MM.1S (cell line): Measurements from ENCODE around the gene NFKBIL1.

ENCODE experiments used
- DNase-seq: peaks from one replicate; pipeline ENCODE4 v3.0.0-alpha.2; 2015
- H2AFZ ChIP-seq: fragments of 300-600 bp; sonication (generic); 2 replicates; pipeline ENCODE4 v1.6.0; 2016; ENCODE audit warnings: antibody characterized with exemption, low read length
- H3F3A ChIP-seq: fragments of 300-600 bp; sonication (generic); 2 replicates; pipeline ENCODE4 v1.6.1; 2016; ENCODE audit warnings: mild to moderate bottlenecking, antibody characterized with exemption, low read length, moderate library complexity, mixed read lengths; ENCODE audit not compliant: insufficient read depth
- H3K27ac ChIP-seq: fragments of 300-600 bp; sonication (generic); 2 replicates; pipeline ENCODE4 v1.5.1; 2016; ENCODE audit warnings: mild to moderate bottlenecking, low read length
- H3K27me3 ChIP-seq: fragments of 300-600 bp; sonication (generic); replicated peaks from 2 replicates; pipeline ENCODE4 v1.6.0; 2016; ENCODE audit warnings: low read length; ENCODE audit not compliant: insufficient read depth
- H3K36me3 ChIP-seq: fragments of 300-600 bp; sonication (generic); replicated peaks from 2 replicates; pipeline ENCODE4 v1.6.1; 2016; ENCODE audit warnings: mild to moderate bottlenecking, low read length, mixed read lengths; ENCODE audit not compliant: insufficient read depth
- H3K4me1 ChIP-seq: fragments of 300-600 bp; sonication (generic); 2 replicates; pipeline ENCODE4 v1.6.1; 2016; ENCODE audit warnings: low read length, mixed read lengths
- H3K4me2 ChIP-seq: fragments of 300-600 bp; sonication (generic); 2 replicates; pipeline ENCODE4 v1.6.0; 2016; ENCODE audit warnings: low read depth, low read length
- H3K4me3 ChIP-seq: fragments of 300-600 bp; sonication (generic); 2 replicates; pipeline ENCODE4 v1.5.1; 2016; ENCODE audit warnings: low read length, mixed read lengths
- H3K79me2 ChIP-seq: fragments of 300-600 bp; sonication (generic); 2 replicates; pipeline ENCODE4 v1.6.1; 2016; ENCODE audit warnings: mixed run types, low read length, mixed read lengths
- H3K9ac ChIP-seq: fragments of 300-600 bp; sonication (generic); 2 replicates; pipeline ENCODE4 v1.6.1; 2016; ENCODE audit warnings: low read length, mixed read lengths
- H3K9me2 ChIP-seq: fragments of 300-600 bp; sonication (generic); replicated peaks from 2 replicates; pipeline ENCODE4 v1.6.1; 2016; ENCODE audit warnings: mild to moderate bottlenecking, low read length, mixed read lengths; ENCODE audit not compliant: insufficient read depth
- H3K9me3 ChIP-seq: fragments of 300-600 bp; sonication (generic); replicated peaks from 2 replicates; pipeline ENCODE4 v1.6.1; 2016; ENCODE audit warnings: mild to moderate bottlenecking, low read length, mixed read lengths; ENCODE audit not compliant: insufficient read depth
- H4K20me1 ChIP-seq: fragments of 300-600 bp; sonication (generic); 2 replicates; pipeline ENCODE4 v1.6.1; 2016; ENCODE audit warnings: mild to moderate bottlenecking, low read length, moderate library complexity, mixed read lengths; ENCODE audit not compliant: insufficient read depth
- EZH2 ChIP-seq: fragments of 300-600 bp; sonication (generic); optimal IDR thresholded peaks from 2 replicates; pipeline ENCODE3; 2017; ENCODE audit warnings: low read depth, mild to moderate bottlenecking, antibody characterized with exemption, low read length, mixed read lengths
- EZH2phosphoT487 ChIP-seq: fragments of 300-600 bp; sonication (generic); IDR thresholded peaks from 2 replicates; pipeline ENCODE4 v1.6.1; 2018; ENCODE audit warnings: antibody characterized with exemption, low read length
- TF ChIP-seq, protein P1 (sequence below): fragments of 300-600 bp; sonication (generic); IDR thresholded peaks from 2 replicates; pipeline ENCODE4 v1.5.1; 2016; ENCODE audit warnings: antibody characterized with exemption, low read length, mixed read lengths

NFKBIL1 gene

GRCh38 chr6:31531162-31531561 is 16.2 kb upstream of the NFKBIL1 start:
- peaks cover 8% of the 10 kb centered on the region for H4K20me1 ChIP-seq
- no peaks in the 10 kb centered on the region for H3K9me3 ChIP-seq
- H3K4me3 ChIP-seq: no peak overlapping the region
- TF ChIP-seq EZH2 (no peak), EZH2phosphoT487 (no peak)
- TF ChIP-seq, protein P1, sequence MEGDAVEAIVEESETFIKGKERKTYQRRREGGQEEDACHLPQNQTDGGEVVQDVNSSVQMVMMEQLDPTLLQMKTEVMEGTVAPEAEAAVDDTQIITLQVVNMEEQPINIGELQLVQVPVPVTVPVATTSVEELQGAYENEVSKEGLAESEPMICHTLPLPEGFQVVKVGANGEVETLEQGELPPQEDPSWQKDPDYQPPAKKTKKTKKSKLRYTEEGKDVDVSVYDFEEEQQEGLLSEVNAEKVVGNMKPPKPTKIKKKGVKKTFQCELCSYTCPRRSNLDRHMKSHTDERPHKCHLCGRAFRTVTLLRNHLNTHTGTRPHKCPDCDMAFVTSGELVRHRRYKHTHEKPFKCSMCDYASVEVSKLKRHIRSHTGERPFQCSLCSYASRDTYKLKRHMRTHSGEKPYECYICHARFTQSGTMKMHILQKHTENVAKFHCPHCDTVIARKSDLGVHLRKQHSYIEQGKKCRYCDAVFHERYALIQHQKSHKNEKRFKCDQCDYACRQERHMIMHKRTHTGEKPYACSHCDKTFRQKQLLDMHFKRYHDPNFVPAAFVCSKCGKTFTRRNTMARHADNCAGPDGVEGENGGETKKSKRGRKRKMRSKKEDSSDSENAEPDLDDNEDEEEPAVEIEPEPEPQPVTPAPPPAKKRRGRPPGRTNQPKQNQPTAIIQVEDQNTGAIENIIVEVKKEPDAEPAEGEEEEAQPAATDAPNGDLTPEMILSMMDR: no peak
- peaks cover 23% of the 10 kb centered on the region for H3F3A ChIP-seq
- H3K27ac ChIP-seq: no peak overlapping the region
- H3K4me2 ChIP-seq: no peak overlapping the region
- H3K36me3 ChIP-seq: peaks cover 7% of the 10 kb centered on the region
- no peaks in the 10 kb centered on the region for H3K9me2 ChIP-seq
- no peak overlapping the region for H3K9ac ChIP-seq
- H3K4me1 ChIP-seq: no peaks in the 10 kb centered on the region
- H3K79me2 ChIP-seq: peaks cover 24% of the 10 kb centered on the region
- H2AFZ ChIP-seq: no peak overlapping the region
- H3K27me3 ChIP-seq: no peaks in the 10 kb centered on the region
- no peak for DNase-seq

- H3K79me2 ChIP-seq: peaks cover 33% of the 10 kb centered on the region
- no peak overlapping the region for H3K27ac ChIP-seq
- peaks cover 23% of the 10 kb centered on the region for H3F3A ChIP-seq
- H2AFZ ChIP-seq: no peak overlapping the region
- no peak overlapping the region for H3K4me3 ChIP-seq
- no peak overlapping the region for H3K4me2 ChIP-seq
- H3K27me3 ChIP-seq: no peaks in the 10 kb centered on the region
- H3K9me3 ChIP-seq: no peaks in the 10 kb centered on the region
- TF ChIP-seq EZH2phosphoT487 (no peak), EZH2 (no peak)
- TF ChIP-seq, protein P1: no peak
- no peak overlapping the region for H3K9ac ChIP-seq
- DNase-seq: no peak
- peaks cover 7% of the 10 kb centered on the region for H3K36me3 ChIP-seq
- no peaks in the 10 kb centered on the region for H3K4me1 ChIP-seq
- peaks cover 15% of the 10 kb centered on the region for H4K20me1 ChIP-seq
- H3K9me2 ChIP-seq: no peaks in the 10 kb centered on the region
These were observed 15.4 kb upstream of the NFKBIL1 start for GRCh38 chr6:31531771-31532643.

GRCh38 chr6:31532644-31533454 is 14.6 kb upstream of the NFKBIL1 start:
- H3K36me3 ChIP-seq: peaks cover 7% of the 10 kb centered on the region
- DNase-seq: no peak
- H3K4me1 ChIP-seq: no peaks in the 10 kb centered on the region
- no peaks in the 10 kb centered on the region for H3K27me3 ChIP-seq
- peaks cover 41% of the 10 kb centered on the region for H3K79me2 ChIP-seq
- H3K9ac ChIP-seq: no peak overlapping the region
- H3K9me3 ChIP-seq: no peaks in the 10 kb centered on the region
- no peak overlapping the region for H3K4me3 ChIP-seq
- TF ChIP-seq, protein P1: no peak
- TF ChIP-seq EZH2phosphoT487 (no peak), EZH2 (no peak)
- H3K27ac ChIP-seq: no peak overlapping the region
- H2AFZ ChIP-seq: no peak overlapping the region
- H3F3A ChIP-seq: peaks cover 23% of the 10 kb centered on the region
- H3K9me2 ChIP-seq: no peaks in the 10 kb centered on the region
- H4K20me1 ChIP-seq: peaks cover 20% of the 10 kb centered on the region
- H3K4me2 ChIP-seq: no peak overlapping the region
